Left kidney (tissue), 8 donors: Measurements from ENCODE around the gene MYRFL. TPM values are rescaled to one million over a fixed set of nuclear protein-coding genes. Genes with fewer than 3 reads are reported as not detected.
"Not testable (repeated sequence)": the region's sequence is repeated elsewhere in the genome, so short reads cannot be mapped to it uniquely, and the experiment has no call there.

Source experiments
- DNase-seq: peaks from one replicate; pipeline ENCODE4 v3.0.0-alpha.2; 2013
- long read RNA-seq, 8 donors: transcript quantifications; one replicate each; lab custom pipeline, GENCODE V29; 2026
- polyA plus RNA-seq: library from polyadenylated mRNA; unstranded; fragments of 120-200 nt; gene quantifications from one replicate; pipeline ENCODE4 v1.2.1, GENCODE V29; 2013; ENCODE audit not compliant: insufficient read length

Gene MYRFL
- polyA plus RNA-seq = 7.1 TPM
- long read RNA-seq, donor 1 = 0 reads
- long read RNA-seq, donor 2 = 0 reads
- long read RNA-seq, donor 3 = 0 reads
- long read RNA-seq, donor 4 = 0 reads
- long read RNA-seq, donor 5, partial matches to known transcripts = 5 of 5 reads
- long read RNA-seq, donor 5, other reads (novel, unspliced or antisense) = 0 of 5 reads
- long read RNA-seq, donor 6 = 0 reads
- long read RNA-seq, donor 7 = 0 reads
- long read RNA-seq, donor 8 = 0 reads

DNA sequence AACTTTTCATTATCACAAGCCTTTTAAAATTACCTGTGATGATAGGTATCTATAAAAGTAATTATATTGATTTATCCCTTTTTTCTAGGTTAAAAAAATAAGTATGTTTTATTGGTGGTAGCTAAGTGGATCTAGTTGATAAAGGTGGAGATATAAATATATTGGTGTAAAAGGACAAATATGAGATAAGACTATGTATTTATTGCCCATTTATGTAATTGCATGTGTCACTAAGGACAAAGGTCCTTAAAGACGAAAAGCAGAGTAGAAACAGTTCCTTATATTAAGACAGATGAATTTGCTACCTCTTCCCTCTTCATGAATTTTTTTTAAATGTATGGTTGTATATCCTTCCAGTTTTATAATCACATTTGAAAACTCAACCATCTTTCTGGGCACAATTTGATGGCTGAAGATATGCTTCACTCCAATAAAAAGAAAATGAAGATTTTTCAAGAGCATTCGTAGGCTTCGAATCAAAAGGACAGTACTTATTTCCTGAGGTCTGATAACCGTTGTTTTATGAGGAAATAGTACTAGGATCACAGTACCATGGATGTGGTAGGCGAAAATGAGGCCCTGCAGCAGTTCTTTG, at the start of gene MYRFL:
Gene MYRFL, plus strand, starts transcription at position 262 of the 595 bp plus-strand sequence. Its CDS starts 291 bp downstream, at position 553.
- no peak for DNase-seq

DNA sequence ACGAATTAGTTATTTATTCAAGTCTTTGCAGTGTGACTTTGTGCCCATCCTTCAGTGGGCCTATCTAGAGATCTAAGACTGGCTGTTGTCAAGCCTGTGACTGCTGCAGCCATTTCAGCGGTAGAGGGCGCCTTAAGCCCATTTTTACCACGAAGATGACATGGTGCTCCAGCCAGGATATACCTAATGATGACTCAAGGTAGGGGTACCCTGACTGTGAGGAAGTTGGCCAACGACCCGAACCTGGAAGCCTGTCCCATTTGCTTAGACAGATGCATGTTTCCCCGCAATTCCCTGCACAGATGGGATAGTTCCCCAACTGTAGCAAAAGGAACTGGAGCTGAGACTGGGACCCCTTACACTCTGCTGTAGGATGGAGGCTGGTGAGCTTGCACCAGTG, 45.1 kb upstream of the MYRFL start:
- DNase-seq = no peak

DNA sequence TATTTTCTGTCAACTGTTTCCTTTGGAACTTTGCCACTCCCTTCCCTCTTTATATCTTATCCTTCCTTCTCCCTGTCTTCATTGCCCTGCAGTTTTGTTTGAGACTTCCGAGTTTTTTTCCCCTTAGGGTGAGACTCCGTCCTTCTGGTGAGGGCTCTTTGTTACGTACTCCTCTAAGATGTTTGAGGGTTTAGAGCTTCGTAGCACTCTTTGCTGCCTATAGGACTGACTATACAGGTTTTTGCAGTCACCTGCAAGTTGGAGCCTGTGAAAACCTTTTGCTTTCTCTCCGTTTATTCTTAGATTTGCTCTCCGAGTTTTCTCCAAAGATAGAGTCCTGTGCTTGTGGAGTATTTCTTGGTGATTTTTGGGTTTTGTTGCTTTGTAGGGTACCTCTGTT, 41.7 kb upstream of the MYRFL start:
- DNase-seq = no peak

DNA sequence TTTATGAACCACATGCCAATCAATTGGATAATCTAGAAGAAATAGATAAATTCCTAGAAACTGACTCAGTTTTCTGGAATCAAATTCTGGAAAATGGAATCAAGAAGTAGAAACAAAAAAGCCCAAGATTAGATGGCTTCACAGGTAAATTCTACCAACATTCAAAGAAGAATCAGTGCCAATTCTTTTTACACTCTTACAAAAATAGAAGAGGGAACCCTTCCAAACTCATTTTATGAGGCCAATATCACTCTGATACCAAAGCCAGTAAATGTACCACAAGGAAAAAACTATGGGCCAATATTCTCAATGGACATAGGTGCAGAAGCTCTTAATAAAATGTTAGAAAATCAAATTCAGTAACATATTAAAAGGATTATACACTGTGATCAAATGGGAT, 35.7 kb upstream of the MYRFL start:
- no peak for DNase-seq

DNA sequence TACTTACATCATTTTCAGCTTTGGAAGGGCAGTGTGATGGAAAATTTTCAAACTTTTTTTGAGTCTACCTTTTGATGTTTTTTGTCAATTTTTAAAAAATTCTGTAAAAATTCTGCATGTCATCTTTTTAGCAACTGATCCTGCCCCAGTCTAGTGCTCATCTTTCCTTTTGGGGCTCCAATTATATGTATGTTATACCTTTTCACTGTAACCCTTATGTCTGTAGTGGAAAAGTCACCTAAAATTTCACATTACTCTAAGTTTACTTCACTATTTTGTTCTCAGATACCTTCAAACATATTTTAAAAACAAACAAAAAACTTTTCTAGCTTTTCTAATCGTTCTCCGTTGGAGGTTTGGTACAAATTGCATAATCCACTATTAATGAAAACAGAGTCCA, 32.5 kb upstream of the MYRFL start:
- DNase-seq = no peak

DNA sequence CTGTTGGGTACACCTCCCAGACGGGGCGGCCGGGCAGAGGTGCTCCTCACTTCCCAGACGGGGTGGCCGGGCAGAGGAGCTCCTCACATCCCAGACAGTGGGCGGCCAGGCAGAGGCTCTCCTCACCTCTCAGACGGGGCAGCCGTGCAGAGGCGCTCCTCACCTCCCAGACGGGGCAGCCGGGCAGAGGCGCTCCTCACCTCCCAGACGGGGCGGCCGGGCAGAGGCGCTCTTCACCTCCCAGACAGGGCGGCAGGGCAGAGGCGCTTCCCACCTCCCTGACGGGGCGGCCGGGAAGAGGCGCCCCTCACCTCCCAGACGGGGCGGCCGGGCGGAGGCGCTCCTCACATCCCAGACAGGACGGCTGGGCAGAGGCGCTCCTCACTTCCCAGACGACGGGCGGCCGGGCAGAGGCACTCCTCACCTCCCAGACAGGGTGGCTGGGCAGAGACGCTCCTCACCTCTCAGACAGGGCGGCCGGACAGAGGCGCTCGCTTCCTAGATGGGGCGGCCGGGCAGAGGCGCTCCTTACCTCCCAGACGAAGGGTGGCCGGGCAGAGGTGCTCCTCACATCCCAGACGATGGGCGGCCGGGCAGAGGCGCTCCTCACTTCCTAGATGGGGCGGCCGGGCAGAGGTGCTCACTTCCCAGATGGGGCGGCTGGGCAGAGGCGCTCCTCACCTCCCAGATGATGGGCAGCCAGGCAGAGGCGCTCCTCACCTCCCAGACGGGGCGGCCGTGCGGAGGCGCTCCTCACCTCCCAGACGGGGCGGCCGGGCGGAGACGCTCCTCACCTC, 17.7 kb upstream of the MYRFL start:
- not testable (repeated sequence) for DNase-seq

DNA sequence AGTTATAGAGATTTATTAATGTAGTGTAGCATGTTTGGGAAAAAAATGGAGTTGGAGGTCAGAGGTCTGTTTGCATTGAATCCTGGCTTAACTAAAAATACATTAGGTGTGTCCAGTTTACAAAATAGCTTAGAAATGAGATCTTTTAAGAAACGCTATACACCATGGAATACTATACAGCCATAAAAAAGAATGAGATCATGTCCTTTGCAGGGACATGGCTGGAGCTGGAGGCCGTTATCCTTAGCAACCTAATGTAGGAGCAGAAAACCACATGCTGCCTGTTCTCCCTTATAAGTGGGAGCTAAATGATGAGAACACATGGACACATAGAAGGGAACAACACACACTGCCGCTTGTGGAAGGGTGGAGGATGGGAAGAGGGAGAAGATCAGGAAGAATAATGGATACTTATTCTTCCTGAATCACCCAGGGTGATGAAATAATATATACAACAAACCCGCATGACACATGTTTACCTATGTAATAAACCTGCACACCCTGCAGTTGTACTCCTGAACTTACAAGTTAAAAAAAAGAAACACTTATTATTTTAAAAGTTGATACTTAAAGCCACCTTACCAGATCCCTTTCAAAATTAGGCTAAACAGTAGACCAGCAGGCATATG, 14.0 kb upstream of the MYRFL start:
- DNase-seq = no peak

DNA sequence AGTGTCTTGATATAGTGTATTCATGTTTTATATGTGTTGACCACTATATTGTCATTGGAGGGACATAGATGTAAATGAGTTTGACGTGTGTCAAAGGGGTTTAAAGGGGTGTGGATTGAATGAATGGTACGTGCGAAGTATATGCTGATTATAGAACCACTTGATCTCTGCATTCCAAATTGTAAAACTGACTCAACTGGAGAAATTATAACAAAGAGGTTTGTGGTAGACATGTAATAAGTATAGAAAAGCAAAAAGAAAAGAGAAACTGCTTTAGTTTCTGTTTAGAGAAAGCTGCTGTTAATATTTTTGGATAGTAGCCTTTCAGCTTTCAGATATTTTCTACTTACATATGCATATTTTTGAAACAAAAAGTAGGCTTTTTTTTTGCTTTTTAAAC, 8.9 kb upstream of the MYRFL start:
- DNase-seq = no peak

DNA sequence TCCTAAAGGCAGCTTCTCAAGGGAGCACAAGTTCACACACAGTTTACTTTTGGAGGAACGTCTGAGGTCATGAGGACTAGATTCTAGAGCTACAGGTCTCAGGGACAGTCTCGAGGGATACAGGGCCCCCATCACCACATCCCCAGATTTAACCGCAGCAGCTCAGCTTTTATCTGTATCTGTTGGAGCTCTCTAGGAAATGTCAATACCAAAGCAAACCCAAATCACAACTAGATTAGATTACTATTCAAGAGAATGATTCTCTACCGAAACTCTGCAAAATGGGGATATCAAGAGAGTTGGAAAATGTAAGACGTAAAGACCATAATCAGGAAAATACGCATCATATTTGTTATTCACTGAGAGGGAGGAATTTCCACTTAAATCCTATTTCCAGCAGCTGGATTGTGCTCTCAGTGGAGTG, 4.0 kb upstream of the MYRFL start:
- DNase-seq = no peak

DNA sequence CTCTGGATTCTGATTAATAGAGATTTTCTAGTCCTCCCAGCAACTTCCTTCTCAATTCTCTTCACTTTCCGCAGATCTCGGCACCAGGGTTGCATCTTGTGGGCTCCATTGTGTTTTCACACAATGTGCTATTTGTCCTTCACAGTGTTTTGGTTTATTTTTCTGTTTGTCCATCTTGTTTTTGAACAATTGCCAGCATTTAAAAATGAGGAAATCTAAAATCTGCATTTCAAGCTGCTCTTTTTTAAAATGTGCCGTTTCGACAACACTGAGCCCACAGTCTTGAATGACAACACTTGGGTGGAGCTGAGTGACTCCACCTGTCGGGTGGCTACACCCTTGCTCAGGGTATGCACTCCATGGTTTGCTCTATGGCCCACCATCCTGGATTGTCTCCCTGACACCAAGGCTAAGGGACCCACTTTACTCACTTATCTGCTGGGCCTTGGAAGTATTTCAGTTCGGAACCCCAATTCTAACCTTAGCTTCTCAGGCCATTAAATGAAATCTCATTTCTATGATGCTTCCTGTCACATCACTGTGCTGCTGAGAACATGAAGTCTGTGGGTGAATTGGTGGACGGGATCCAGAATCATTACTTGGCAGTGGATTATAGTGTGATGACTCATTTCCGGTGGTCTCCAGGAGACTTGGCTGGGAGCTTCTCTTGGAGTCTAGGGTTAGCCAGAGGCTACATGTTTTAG, 3.4 kb upstream of the MYRFL start:
- DNase-seq = no peak

DNA sequence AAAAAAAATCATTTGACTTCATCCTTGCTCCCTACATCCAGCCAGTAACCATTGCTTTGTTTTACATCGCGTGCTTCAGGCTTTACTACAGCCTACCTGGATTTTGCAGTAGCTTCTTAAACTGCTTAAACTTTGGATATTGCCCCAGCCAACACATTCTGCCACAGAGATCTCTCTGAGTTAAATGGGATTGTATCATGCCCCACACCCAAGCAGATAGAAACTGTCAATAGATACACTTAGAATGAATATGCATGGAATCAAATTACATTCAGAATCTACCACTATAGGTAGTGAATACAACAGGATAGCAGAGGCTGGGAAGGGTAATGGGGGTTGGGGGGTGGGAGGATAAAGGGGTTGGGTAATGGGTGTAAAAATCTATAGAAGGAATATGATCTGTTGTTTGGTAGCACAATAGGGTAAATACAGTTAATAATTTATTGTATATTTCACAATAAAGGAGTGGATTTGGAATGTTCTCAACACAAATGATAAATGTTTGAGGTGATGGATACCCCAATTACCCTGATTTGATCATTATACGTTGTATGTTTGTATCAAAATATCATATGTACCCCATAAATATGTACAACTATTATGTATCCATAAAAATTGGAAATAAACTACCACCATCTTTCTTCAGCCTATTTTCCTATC, 2.7 kb upstream of the MYRFL start:
- no peak for DNase-seq

DNA sequence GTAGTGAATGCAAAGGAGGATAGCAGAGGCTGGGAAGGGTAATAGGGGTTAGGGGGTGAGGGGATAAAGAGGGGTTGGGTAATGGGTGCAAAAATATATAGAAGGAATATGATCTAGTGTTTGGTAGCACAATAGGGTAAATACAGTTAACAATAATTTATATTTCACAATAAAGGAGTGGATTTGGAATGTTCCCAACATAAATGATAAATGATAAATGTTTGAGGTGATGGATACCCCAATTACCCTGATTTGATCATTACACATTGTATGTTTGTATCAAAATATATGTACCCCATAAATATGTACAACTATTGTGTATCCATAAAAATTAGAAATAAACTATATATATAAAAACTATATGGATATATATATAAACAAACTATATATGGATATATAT, 999 bp upstream of the MYRFL start:
- DNase-seq = no peak

DNA sequence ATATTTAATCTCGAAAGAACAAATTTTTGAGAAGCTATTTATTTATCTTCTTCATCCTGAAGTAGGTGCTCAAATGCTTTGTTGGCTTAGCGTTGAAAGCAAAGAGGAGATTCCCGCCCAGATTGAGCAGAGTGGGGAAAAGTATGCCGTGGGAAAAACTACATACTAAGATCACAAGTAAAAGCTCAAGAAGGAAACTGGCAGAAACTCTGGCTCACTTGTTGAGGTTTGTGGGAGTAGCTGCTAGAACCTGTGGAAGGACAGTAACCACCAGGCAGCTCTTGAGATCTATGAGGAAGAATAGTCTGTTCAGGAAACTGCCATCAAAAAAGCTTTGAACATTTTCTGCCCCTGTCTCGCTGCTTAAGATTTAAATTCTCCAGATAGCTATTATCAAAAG, 3.9 kb downstream of the MYRFL start:
- no peak for DNase-seq

DNA sequence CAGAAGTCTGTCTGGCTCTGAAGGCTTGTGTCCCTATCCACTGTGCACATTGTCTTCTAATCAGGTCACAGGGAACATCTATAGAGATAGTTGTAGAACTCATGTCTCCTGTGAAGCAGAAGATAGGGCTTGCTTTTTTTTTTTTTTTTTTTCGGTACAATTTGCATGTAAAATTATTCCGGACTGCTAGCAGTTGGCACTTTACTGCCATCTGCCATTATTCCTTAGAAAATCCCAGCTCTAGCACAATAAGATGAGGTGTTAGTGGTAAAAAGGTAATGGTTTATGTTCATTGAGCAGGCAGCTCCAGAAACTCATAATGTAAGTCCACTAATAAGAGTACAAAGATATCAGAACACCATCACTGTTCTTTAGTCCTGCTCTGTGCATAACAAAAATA, 8.7 kb downstream of the MYRFL start:
- no peak for DNase-seq

DNA sequence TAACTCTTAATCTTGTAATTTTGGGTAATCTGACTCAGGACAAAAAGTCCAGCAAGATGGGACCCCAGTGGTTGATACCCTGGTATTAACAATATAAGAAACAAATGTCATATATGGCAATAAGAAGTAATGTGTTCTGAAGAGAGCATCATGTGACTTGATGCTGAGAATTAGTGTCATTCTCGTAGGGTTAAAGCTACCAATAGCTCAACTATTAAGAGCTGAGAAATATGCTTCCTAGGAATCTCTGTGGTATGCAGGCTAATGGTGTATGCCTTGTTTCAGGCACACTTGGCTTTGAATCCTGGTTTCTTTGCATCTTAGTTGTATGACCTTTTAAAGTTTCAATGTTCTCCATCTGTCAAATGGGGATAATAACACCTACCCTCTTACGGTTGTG, 9.1 kb downstream of the MYRFL start:
- DNase-seq = peak; percentile 3

DNA sequence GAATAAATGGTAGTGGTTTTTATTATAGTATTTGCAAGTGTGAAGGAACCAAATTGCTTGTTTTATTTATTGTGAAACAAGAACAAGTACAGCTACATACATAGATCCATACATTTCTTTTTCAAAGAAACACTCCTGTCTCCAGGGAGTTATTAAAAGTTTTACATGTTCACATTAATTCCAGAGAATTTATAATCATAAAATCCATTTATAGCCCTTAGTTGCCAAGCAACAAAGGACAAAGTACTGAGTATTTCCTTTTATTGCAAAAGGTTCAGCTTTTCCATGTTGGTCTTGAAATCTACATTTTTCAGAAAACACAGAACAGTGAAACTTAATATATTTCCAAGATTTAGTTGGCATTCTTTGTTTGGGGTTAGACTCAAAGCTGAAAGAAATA, 9.5 kb downstream of the MYRFL start:
- peak; percentile 31 for DNase-seq

DNA sequence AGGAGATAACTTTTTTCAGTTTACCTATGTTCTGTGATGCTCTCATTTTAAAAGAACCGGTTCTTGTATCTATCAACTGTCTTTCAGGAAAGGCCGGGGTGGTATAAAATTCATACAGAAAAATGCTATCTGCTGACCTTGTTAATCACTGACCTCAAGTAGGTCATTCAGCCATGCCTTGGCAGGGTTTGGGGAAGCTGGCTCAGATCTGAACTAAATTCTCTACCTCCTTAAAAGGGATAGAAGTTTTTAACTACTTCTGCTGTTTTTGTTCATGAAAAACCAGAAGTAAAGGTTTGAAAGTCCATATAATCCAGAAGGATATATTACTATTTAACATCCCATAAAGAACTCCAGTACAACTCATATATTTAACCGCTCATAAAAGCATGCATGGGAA, 10.1 kb downstream of the MYRFL start:
- no peak for DNase-seq

DNA sequence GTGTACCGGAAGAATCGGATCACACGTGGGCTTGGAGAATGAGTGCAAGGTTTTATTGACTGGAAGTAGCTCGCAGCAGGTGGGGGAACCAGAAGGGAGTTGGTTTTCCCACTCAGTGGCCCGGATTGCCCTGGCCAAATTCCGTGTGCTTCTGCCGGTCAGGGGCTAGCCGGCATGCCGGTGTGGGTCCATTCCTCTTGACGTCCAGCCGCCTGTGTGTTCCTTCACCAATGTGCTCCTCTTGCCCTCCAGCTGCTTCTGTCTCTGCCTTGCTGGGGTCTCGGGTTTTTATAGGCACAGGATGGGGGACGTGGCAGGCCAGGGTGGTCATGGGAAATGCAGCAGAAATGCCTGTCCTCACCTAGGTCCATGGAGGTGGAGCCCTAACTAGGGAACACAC, 11.0 kb downstream of the MYRFL start:
- DNase-seq = no peak

DNA sequence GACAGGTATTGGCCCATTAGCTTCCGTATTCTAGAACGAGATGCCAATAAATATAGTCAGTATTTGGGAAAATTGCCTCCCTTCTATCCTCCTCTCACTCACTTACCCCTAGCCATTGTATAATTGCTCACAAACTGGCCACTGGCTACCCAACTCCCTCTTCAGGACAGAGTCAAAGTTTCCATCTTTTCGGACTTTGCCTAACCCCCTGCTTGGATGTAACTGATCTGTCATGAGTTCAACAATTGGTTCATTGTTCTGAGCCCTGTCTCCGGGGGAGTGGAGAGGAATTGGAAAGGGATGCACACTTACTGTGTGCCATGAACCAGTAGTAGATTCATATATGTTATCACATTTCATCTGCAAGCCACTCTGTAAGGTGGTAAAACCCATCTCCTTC, 12.2 kb downstream of the MYRFL start:
- DNase-seq = no peak

DNA sequence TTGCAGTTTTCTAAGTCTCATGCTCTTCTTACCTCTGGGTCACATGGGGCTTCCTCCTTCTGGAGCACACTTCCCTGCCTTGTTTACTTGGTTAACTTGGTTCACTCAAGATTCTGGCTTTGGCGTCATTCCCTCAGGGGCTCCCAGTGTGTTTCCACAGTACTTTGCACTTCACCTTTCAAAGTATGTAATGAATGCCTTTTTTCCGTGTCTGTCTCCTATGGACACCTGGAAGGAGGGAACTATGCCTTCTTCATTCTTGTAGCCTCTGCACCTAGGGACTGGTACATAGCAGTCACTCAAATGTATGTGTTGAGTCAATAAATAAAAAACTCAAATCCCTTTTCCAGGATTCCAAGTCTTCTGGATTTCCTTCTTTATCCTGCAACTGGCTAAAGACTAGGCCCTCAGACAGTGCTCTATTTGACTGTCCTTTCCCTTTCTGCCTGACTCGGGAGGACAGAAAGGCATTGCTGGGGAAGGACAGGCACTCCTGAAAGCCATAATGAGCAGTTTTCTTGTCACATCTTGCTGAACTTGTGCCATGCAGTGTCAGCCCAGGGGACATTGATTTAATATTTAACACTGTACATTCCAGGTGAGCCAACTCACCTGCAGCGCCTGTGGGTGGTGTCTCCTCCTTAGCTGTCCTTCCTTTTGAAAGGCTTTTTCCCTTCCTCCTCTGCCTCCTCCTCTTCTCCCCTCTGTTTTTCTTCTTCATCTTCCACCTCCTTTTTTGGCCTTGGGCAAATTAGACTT, 12.8 kb downstream of the MYRFL start:
- DNase-seq = no peak

DNA sequence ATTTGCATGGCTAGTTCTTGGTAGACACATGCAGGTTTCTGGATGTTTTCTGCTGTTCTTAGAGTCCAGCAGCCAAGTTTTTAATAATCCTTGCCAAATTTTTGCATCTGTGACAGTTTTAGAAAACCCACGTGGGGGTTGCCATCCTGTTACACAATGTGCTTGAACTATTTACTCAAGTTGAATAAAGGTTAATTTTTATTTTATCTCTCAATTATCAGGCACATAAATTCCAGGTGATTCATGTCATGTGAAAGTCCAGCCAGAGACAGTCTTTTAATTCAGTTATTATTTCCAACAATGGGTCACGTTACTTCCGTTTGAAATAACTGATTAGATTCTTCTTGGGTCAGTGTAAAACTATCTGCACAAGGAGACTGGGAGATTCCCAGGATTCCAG, 15.7 kb downstream of the MYRFL start:
- DNase-seq = no peak
